NCI-H1092 (cell line): ENCODE results near the gene ATP11C.
"Not testable (repeated sequence)": the region's sequence is repeated elsewhere in the genome, so short reads cannot be mapped to it uniquely, and the experiment has no call there.

Experiments
- DNase-seq: peaks from one replicate; lab custom pipeline; 2025; lab: John Stamatoyannopoulos, UW

Gene ATP11C

GRCh38 chrX:139856826-139857225 lies 76.0 kb downstream of the ATP11C start:
- not testable (repeated sequence) for DNase-seq

- DNase-seq: no peak
Observed at GRCh38 chrX:139851730-139852129, 81.1 kb downstream of the ATP11C start.

- no peak for DNase-seq
Observed at GRCh38 chrX:139850968-139851367, 81.9 kb downstream of the ATP11C start.

DNA sequence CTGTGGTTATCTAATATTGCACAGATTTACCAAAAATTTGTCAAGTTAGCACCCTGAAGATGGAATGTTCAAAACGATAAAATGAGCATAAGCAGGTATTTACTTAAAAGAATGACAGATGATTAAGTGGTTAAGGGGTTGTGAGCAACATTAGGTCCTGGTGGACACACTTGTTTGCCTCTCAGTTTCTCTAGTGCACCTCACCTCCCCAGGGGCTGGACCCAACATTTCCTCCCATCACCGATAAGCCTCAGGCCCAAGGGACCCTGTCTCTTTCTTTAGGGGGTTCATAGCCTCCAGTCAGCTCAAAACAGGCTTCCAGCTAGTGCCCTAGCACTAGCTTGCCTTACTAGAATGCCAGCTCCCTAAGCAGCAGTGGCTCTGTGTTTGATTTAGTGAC lies 88.0 kb downstream of the ATP11C start:
- no peak for DNase-seq

- DNase-seq: no peak
Observed at GRCh38 chrX:139844163-139844562, 88.7 kb downstream of the ATP11C start.

GRCh38 chrX:139842326-139843185 lies 90.3 kb downstream of the ATP11C start:
- no peak for DNase-seq

DNA sequence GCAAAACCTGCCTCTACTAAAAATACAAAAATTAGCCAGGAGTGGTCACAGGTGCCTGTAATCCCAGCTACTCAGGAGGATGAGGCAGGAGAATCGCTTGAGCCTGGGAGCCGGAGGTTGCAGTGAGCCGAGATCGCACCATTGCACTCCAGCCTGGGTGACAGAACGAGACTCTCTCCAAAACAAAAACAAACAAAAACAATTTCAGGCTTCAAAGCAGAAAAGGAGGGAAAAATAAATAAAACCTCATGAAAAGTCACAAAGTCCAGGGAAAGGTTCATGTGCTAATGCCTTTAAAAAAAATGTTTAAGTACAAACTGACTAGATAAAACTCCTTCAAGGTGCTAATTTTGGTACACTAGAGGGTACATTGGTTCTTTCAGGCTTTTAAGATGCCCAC lies 96.5 kb downstream of the ATP11C start:
- DNase-seq: not testable (repeated sequence)

- DNase-seq: no peak
Observed at GRCh38 chrX:139834879-139835278, 98.0 kb downstream of the ATP11C start.

DNA sequence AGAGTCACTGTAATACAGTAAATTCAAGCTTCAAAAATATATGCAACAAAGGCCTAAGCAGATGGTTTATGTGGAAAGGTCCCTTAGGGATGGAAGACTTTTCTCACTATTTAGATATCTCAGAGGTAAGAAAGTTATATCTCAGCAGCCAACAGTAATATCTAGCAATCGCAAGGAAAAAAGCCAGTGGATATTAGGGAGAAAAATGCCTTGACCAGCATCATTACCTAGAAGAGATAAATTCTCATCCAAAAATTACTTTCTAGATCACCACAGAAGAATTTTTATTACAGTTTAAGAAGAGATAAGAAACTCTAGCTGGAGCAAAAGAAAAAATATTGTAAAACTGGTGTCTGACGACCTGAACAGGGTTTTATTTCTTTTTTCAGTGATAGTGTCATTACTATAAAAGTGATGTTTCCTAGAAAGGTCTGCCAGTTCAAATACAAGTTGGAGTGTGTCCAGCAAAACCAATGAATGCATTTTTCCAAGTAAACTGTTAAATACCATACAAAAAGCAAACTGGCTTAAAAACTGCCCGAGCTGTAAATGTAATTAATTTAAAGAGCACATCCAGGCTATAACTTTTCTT lies 100.0 kb downstream of the ATP11C start:
- DNase-seq: no peak

GRCh38 chrX:139831675-139832456 lies 101.0 kb downstream of the ATP11C start:
- no peak for DNase-seq

DNA sequence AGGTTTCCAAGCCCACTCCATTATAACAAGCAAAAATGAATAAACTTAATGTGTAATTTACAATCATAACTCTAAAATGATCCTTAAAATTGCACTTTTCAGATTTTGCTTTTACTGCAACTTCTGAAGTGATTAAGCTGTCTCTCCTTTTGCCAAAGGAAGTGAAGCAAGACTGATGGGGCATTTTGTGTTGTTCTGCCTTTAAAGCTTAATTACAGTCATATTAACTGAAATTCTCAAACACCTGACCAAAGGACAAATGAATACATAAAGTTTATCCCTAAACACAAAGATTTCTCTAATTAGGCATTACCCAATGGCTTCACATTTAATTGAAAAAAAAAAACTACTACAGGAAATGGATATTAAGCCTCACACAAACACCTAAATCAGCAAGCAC lies 101.8 kb downstream of the ATP11C start:
- DNase-seq: no peak

- no peak for DNase-seq
Observed at GRCh38 chrX:139828830-139829229, 104.0 kb downstream of the ATP11C start.

- no peak for DNase-seq
Observed at GRCh38 chrX:139828033-139828432, 104.8 kb downstream of the ATP11C start.

DNA sequence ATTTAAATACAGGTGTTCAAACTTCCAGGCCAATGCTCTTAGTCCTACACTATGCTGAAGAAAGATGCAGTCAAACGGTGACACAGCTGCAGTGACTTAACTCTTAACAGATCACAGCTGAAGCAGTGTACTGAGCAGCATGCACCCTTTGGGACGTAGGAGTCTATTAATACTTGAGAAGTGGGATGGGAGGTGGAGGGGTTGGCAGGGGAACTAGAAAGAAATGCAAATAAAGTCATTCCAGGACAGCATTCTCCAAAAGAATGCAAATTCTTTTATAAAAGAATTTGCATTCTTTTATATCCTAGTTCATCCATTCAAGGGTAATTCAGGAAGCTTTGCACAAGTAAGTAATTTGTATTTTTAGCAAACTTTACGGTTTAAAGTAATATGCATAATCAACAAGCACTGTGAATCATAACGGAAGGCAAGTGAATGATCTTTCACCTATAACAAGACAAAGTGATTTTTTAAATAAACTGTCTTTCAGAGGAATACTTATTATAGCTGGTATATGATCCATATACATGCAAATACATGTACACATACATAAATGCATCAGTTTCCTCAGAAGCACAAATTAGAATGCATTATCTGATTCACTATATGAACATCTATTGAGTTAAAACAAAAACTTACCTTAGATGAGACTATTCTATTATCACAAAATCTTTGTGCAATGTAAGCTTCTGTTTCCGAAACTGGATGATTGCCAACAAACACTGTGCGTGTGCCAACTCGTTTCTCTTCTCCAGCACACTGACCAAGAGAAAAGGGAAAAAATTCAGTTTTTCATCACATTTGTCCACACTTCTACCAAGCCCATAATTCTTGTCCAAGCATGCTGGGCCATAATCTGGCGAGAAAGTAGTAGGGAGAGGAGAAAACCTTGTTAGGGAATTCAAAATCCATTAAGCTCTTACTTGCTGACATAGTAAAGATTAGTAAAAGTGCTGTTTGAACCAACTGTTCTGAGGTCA lies 106.5 kb downstream of the ATP11C start:
- no peak for DNase-seq

DNA sequence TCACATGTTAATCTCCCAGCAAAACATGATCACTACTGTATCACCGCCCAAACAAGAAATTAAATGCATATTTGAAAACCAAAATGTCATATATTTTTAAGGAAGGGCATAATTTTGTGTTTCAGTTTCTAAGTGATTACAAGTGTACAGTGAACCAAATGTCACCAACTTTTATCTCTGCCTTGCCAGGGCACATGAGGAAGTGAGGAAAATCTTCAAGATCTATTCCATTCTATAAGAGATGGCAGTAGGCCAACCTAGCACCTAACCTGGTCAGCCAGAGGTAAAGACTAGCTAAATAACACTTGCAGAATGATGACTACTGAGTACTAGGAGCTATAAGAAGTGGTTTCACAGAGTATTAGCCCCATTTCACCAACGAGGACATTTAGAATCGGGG lies 107.2 kb downstream of the ATP11C start:
- no peak for DNase-seq

- DNase-seq: no peak
Observed at GRCh38 chrX:139823806-139824205, 109.0 kb downstream of the ATP11C start.

GRCh38 chrX:139820358-139820984 lies 112.4 kb downstream of the ATP11C start:
- DNase-seq: no peak

GRCh38 chrX:139816204-139816603 lies 116.6 kb downstream of the ATP11C start:
- no peak for DNase-seq

- no peak for DNase-seq
Observed at GRCh38 chrX:139815771-139816170, 117.1 kb downstream of the ATP11C start.

- no peak for DNase-seq
Observed at GRCh38 chrX:139811942-139812629, 120.8 kb downstream of the ATP11C start.

- DNase-seq: no peak
Observed at GRCh38 chrX:139804482-139804881, 128.4 kb downstream of the ATP11C start.
